ENCODE measurements around the gene CTNNBIP1.
A peak's percentile ranks its signal among the peaks of the same experiment; 100 is the strongest.
"Not testable (repeated sequence)": the region's sequence is repeated elsewhere in the genome, so short reads cannot be mapped to it uniquely, and the experiment has no call there.

Gene CTNNBIP1

GRCh38 chr1:9910076-9910422 is at the start of gene CTNNBIP1:
TSS of gene CTNNBIP1 (minus strand) at chr1:9910269. CDS start at chr1:9872064, 38,205 bp downstream.
- in situ Hi-C loops (cut with MboI; ENCODE audit: low pct_unique_long_range_greater_than_20kb, low sequenced_read_pairs): no loop called here
- DNase-seq: no peak

- in situ Hi-C loops (cut with MboI; ENCODE audit: low pct_unique_long_range_greater_than_20kb, low sequenced_read_pairs): no loop called here
- no peak for DNase-seq
Observed at GRCh38 chr1:9957726-9958125, 47.7 kb upstream of the CTNNBIP1 start.

GRCh38 chr1:9946315-9946714 is 36.2 kb upstream of the CTNNBIP1 start:
- in situ Hi-C loops (cut with MboI; ENCODE audit: low pct_unique_long_range_greater_than_20kb, low sequenced_read_pairs): no loop called here

GRCh38 chr1:9942939-9943788 is 33.1 kb upstream of the CTNNBIP1 start, which contains the start of the genes LZIC and NMNAT1:
TSS of gene LZIC (minus strand) at chr1:9943391. CDS start at chr1:9936619, 6,772 bp downstream.
TSS of gene NMNAT1 (plus strand) at chr1:9943475. CDS start at chr1:9972074, 28,599 bp downstream.
- in situ Hi-C loops (cut with MboI; ENCODE audit: low pct_unique_long_range_greater_than_20kb, low sequenced_read_pairs): no loop called here
- peak; percentile 94 for DNase-seq

More at GRCh38 chr1:9946315-9946714, 36.2 kb upstream of the CTNNBIP1 start:
- no peak for DNase-seq

- DNase-seq: peak; percentile 72
- in situ Hi-C loops (cut with MboI; ENCODE audit: low pct_unique_long_range_greater_than_20kb, low sequenced_read_pairs): no loop called here
Observed at GRCh38 chr1:9942399-9942938, 32.4 kb upstream of the CTNNBIP1 start.

GRCh38 chr1:9929431-9930385 is 19.6 kb upstream of the CTNNBIP1 start:
- DNase-seq: peak; percentile 38
- in situ Hi-C loops (cut with MboI; ENCODE audit: low pct_unique_long_range_greater_than_20kb, low sequenced_read_pairs): no loop called here

GRCh38 chr1:9927259-9927658 is 17.2 kb upstream of the CTNNBIP1 start:
- DNase-seq: peak; percentile 51
- in situ Hi-C loops (cut with MboI; ENCODE audit: low pct_unique_long_range_greater_than_20kb, low sequenced_read_pairs): no loop called here

GRCh38 chr1:9922342-9922741 is 12.3 kb upstream of the CTNNBIP1 start:
- no peak for DNase-seq
- in situ Hi-C loops (cut with MboI; ENCODE audit: low pct_unique_long_range_greater_than_20kb, low sequenced_read_pairs): no loop called here

GRCh38 chr1:9920606-9921005 is 10.5 kb upstream of the CTNNBIP1 start:
- in situ Hi-C loops (cut with MboI; ENCODE audit: low pct_unique_long_range_greater_than_20kb, low sequenced_read_pairs): no loop called here
- DNase-seq: no peak

- in situ Hi-C loops (cut with MboI; ENCODE audit: low pct_unique_long_range_greater_than_20kb, low sequenced_read_pairs): no loop called here
- no peak for DNase-seq
Observed at GRCh38 chr1:9917901-9918300, 7.8 kb upstream of the CTNNBIP1 start.

GRCh38 chr1:9917495-9917894 is 7.4 kb upstream of the CTNNBIP1 start:
- in situ Hi-C loops (cut with MboI; ENCODE audit: low pct_unique_long_range_greater_than_20kb, low sequenced_read_pairs): not testable (repeated sequence)

GRCh38 chr1:9916452-9916851 is 6.4 kb upstream of the CTNNBIP1 start:
- in situ Hi-C loops (cut with MboI; ENCODE audit: low pct_unique_long_range_greater_than_20kb, low sequenced_read_pairs): no loop called here
- no peak for DNase-seq

More at GRCh38 chr1:9917495-9917894, 7.4 kb upstream of the CTNNBIP1 start:
- not testable (repeated sequence) for DNase-seq

GRCh38 chr1:9914610-9914937 is 4.5 kb upstream of the CTNNBIP1 start:
- in situ Hi-C loops (cut with MboI; ENCODE audit: low pct_unique_long_range_greater_than_20kb, low sequenced_read_pairs): no loop called here
- no peak for DNase-seq

GRCh38 chr1:9912264-9912936 is 2.3 kb upstream of the CTNNBIP1 start:
- no peak for DNase-seq
- in situ Hi-C loops (cut with MboI; ENCODE audit: low pct_unique_long_range_greater_than_20kb, low sequenced_read_pairs): no loop called here

- in situ Hi-C loops (cut with MboI; ENCODE audit: low pct_unique_long_range_greater_than_20kb, low sequenced_read_pairs): no loop called here
- peak; percentile 99 for DNase-seq
Observed at GRCh38 chr1:9910423-9911178, 532 bp upstream of the CTNNBIP1 start.

- in situ Hi-C loops (cut with MboI; ENCODE audit: low pct_unique_long_range_greater_than_20kb, low sequenced_read_pairs): no loop called here
- DNase-seq: peak; percentile 68
Observed at GRCh38 chr1:9909234-9910046, 629 bp downstream of the CTNNBIP1 start.

GRCh38 chr1:9908871-9909233 is 1.2 kb downstream of the CTNNBIP1 start:
- in situ Hi-C loops (cut with MboI; ENCODE audit: low pct_unique_long_range_greater_than_20kb, low sequenced_read_pairs): no loop called here
- no peak for DNase-seq

GRCh38 chr1:9907441-9907840 is 2.6 kb downstream of the CTNNBIP1 start:
- in situ Hi-C loops (cut with MboI; ENCODE audit: low pct_unique_long_range_greater_than_20kb, low sequenced_read_pairs): no loop called here
- DNase-seq: peak; percentile 51
